Measurements from ENCODE around the gene ZNF76. TPM values are rescaled to one million over a fixed set of nuclear protein-coding genes. Genes with fewer than 3 reads are reported as not detected.
A peak's percentile ranks its signal among the peaks of the same experiment; 100 is the strongest.

Gene ZNF76
- total and polyA plus RNA-seq, 9 of the 15 experiments (the other 6 are each of a cell fraction or from before 2014, with no cell fraction given): 1.2 to 17.8 (median 10.7) TPM

DNA sequence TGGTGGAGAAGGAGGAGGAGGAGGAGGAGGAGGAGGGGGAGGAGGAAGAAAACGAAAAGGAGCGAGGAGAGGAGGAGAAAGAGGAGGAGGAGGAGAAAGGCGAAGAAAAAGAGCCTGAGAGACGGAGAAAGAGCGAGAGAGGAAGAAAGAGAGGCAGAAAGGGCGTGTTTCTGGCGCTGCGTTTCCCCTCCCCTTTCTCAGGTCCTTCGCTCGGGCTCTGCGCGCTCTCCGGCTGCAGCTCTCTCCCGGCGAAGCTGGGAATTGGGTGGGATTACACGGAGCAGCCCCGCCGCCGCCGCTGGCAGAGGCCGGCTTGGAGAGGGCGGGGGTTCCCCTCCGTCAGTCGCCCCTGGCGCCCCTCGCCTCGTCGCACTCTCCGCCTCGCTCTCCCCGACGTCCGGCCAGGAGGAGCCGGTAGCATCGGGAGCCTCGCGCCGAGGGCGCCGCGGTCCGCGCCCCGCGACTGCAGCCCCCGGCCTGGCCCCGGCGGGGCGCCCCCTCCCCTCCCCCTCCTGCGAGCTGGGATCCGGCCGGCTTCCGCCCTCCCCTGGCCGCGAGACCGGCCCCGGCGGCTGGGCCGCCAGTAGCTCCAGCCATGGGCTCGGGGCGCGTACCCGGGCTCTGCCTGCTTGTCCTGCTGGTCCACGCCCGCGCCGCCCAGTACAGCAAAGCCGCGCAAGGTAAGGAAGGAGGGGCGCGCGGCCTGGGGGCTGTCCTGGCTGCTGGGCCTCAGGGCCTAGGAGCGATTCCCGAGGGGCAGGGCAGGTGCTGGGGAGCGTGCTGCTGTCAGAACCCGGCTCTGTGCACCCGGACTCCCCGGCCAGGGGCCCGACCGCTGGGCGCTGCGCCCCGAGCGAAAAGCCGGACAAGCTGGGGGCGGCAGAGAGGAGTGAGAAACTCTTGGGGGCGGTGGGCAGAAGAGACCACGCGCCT is 45.4 kb upstream of the ZNF76 start, which contains the start of gene SCUBE3 (continued):
- TF ChIP-seq ZNF589 (CRISPR knock-in tag; IDR thresholded peaks at IDR 0.05; ENCODE audit: low read depth) (no peak), CHD4 (IDR thresholded peaks at IDR 0.05; ENCODE audit: insufficient read depth, insufficient replicate concordance, low read depth, low read length, poor library complexity, severe bottlenecking) (no peak)

DNA sequence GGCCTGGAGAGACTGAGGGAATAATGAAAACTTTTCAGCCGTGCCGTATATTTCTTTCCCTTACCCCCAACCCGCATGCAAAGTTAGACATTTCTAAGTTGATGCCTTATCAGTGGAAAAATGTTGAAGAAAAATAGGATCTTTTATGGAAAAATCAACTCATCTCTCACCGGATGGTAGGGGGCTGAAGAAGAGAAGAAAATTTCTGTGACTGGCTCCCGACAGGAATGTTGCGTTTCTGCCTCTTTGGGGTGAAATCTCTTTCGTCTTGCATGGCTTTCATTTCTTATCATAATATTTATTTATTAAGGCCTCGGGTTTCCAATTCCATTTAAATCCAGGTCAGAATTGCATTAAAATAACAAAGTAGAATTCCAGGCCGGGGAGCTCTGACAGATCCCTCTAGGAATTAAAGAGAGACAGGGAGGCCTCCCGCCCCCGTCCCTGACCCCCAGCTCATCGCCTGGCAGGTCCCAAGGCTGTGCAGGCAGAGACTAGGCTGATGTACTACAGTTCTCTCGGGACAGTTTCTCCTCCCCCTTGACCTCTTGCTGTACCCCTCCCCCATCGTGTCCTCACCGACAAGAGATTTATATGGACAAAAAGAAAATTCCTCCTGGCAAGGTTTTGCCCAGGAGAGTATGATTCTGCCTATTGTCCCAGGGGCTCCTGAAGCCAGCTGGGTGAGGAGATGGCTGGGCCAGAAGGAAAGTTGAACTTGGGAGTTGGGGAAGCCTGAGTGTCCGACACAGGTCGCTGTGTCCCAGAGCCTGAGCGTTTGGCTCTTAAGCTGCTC is 44.5 kb upstream of the ZNF76 start:
- DNase-seq (ENCODE audit: extremely low read depth in 1 of 4, low spot score in 3 of 4): peak in 2 of 4 experiments; percentile 46 to 49
- Histone ChIP-seq H3K4me2 (ENCODE audit: insufficient read depth, low read length) (no peak overlapping the region), H3K9ac (ENCODE audit: insufficient read depth in 1 of 2, low read depth in 2 of 2, low read length in 2 of 2) (no peak overlapping the region; a peak in 1 of 4 replicates), H3K27me3 (ENCODE audit: control insufficient read depth in 2 of 2, insufficient read depth in 2 of 2, low read length in 2 of 2) (peaks cover 51 to 72% of the 10 kb centered on the region in 2 experiments), H2AFZ (ENCODE audit: low read depth, low read length) (no peak overlapping the region), H3K4me1 (replicated peaks in 1 of 2; ENCODE audit: control insufficient read depth in 2 of 2, insufficient read depth in 2 of 2, low read length in 2 of 2) (peaks cover 4 to 22% of the 10 kb centered on the region in 2 experiments; a peak in 4 of 5 replicates), H3K79me2 (ENCODE audit: control insufficient read depth, insufficient read depth, low read length) (no peaks in the 10 kb centered on the region), H3K9me3 (replicated peaks; ENCODE audit: control insufficient read depth, insufficient read depth, low read depth, low read length) (no peaks in the 10 kb centered on the region), H3K4me3 (no peak overlapping the region), H3K27ac (ENCODE audit: extremely low read depth, low read depth, low read length) (no peak overlapping the region), H3K36me3 (ENCODE audit: control insufficient read depth, insufficient read depth, low read length) (no peaks in the 10 kb centered on the region), H4K20me1 (replicated peaks; ENCODE audit: control insufficient read depth, insufficient read depth, low read length) (peaks cover 19% of the 10 kb centered on the region; the same call in 1 of the 2 replicates), H3K9me1 (ENCODE audit: control insufficient read depth, insufficient read depth, low read length) (no peaks in the 10 kb centered on the region)
- intact Hi-C loops (cut with micrococcal nuclease) (no loop called here), in situ Hi-C loops (cut with MboI) (no loop called here)
- no TSS peak for BruUV-seq (replicated peaks)
- WGBS (ENCODE audit: insufficient coverage, low coverage, missing lambda C conversion rate): 37% methylated on average over 18 of the region's 18 CpGs
- TF ChIP-seq HNRNPLL (IDR thresholded peaks at IDR 0.05; ENCODE audit: low read depth, low read length, poor library complexity, severe bottlenecking) (no peak), ZZZ3 (IDR thresholded peaks at IDR 0.05) (no peak), IFI16 (CRISPR knock-in tag; IDR thresholded peaks at IDR 0.05) (no peak)
- TF ChIP-seq, protein P1, sequence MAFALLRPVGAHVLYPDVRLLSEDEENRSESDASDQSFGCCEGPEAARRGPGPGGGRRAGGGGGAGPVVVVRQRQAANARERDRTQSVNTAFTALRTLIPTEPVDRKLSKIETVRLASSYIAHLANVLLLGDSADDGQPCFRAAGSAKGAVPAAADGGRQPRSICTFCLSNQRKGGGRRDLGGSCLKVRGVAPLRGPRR (CRISPR knock-in tag; IDR thresholded peaks at IDR 0.05): no peak
- no peak for FAIRE-seq
- CTCF ChIA-PET (ENCODE audit: low intra/inter-chr PET ratio): no interaction called here
- ATAC-seq: no peak
- POLR2A ChIA-PET: interaction anchor here (0.6 to 2.9 kb wide), 9 partner anchors 8 to 351 kb away, joined by 3 to 9 read pairs (median 3); no protein-coding TSS in a partner anchor

Measured in K562 (cell line).